Endothelial cell of umbilical vein (primary cell): ENCODE measurements around the gene RAB11FIP3. TPM values are rescaled to one million over a fixed set of nuclear protein-coding genes. Genes with fewer than 3 reads are reported as not detected.

Source experiments
- BruUV-seq: library from RNA; stranded (reverse); fragments of 400-500 nt; replicated peaks from 2 replicates; lab custom pipeline; 2021; lab: Mats Ljungman, UMichigan
- CTCF ChIA-PET: fragments of 300-600, 350-600 bp; sonication (Branson Sonifier 250); formaldehyde crosslinking; loops from one replicate; lab custom pipeline; 2021; ENCODE audit warnings: antibody characterized with exemption, inconsistent platforms; lab: Charles Lee
- POLR2A ChIA-PET: fragments of 300-600, 350-600 bp; sonication (Branson Sonifier 250); formaldehyde crosslinking; loops from one replicate; lab custom pipeline; 2021; ENCODE audit warnings: antibody characterized with exemption, inconsistent platforms; lab: Charles Lee
- DNase-seq: peaks from one replicate; pipeline ENCODE4 v3.0.0-alpha.2; 2011; ENCODE audit warnings: low read depth, low spot score
- FAIRE-seq: peaks from 2 replicates; lab custom pipeline; 2011; peaks lifted over from hg19 to GRCh38; lab: Jason Lieb, UNC
- H2AFZ ChIP-seq: 2 replicates; pipeline ENCODE4 v1.6.0; 2012; ENCODE audit warnings: low read depth, low read length, control low read depth, inconsistent platforms
- H3K27ac ChIP-seq: 2 replicates; pipeline ENCODE4 v1.5.1; 2011; ENCODE audit warnings: low read depth, mild to moderate bottlenecking, control low read depth, low read length, moderate library complexity; ENCODE audit not compliant: insufficient read depth
- H3K27me3 ChIP-seq, 2 experiments: 2 replicates each; pipeline versions ENCODE4 v1.6.0 to v1.6.1; 2011; ENCODE audit warnings: low read length in 2 of 2, mixed read lengths in 1 of 2; ENCODE audit not compliant: control insufficient read depth in 2 of 2, insufficient read depth in 2 of 2
- H3K36me3 ChIP-seq, 2 experiments: 2 replicates in 1 of 2; 3 replicates in 1 of 2; pipeline ENCODE4 v1.5.1; 2011; ENCODE audit warnings: low read length in 2 of 2, mild to moderate bottlenecking in 1 of 2, moderate library complexity in 1 of 2; ENCODE audit not compliant: control insufficient read depth in 2 of 2, insufficient read depth in 2 of 2; ENCODE audit errors: extremely low read depth in 1 of 2
- H3K4me1 ChIP-seq: 3 replicates; pipeline ENCODE4 v1.5.1; 2011; ENCODE audit warnings: mild to moderate bottlenecking, low read length; ENCODE audit not compliant: control insufficient read depth, insufficient read depth; ENCODE audit errors: extremely low read depth
- H3K4me2 ChIP-seq: 2 replicates; pipeline ENCODE4 v1.6.1; 2011; ENCODE audit warnings: low read length, control low read depth, mixed read lengths; ENCODE audit not compliant: insufficient read depth
- H3K4me3 ChIP-seq, 3 experiments: fragments of 200-600 bp in 1 of 3; sonication (generic), shearing (Covaris generic) in 1 of 3; replicated peaks in 1 of 3; 2 replicates each; pipeline ENCODE4 v1.5.1; 2011 to 2016; ENCODE audit warnings: control low read depth in 3 of 3, low read length in 3 of 3, mild to moderate bottlenecking in 2 of 3, inconsistent platforms in 1 of 3, low read depth in 1 of 3, moderate library complexity in 1 of 3; ENCODE audit not compliant: insufficient read depth in 1 of 3
- H3K79me2 ChIP-seq: 2 replicates; pipeline ENCODE4 v1.6.0; 2012; ENCODE audit warnings: low read length, inconsistent platforms; ENCODE audit not compliant: control insufficient read depth, insufficient read depth
- H3K9ac ChIP-seq: replicated peaks from 2 replicates; pipeline ENCODE3; 2011; ENCODE audit warnings: low read length, control low read depth; ENCODE audit not compliant: insufficient read depth; ENCODE audit errors: extremely low read depth
- H3K9me1 ChIP-seq: replicated peaks from 3 replicates; pipeline ENCODE4 v1.6.0; 2011; ENCODE audit warnings: mild to moderate bottlenecking, low read length; ENCODE audit not compliant: control insufficient read depth, insufficient read depth; ENCODE audit errors: extremely low read depth
- H3K9me3 ChIP-seq: replicated peaks from 2 replicates; pipeline ENCODE4 v1.5.1; 2012; ENCODE audit warnings: low read length, inconsistent platforms; ENCODE audit not compliant: control insufficient read depth, insufficient read depth
- H4K20me1 ChIP-seq: replicated peaks from 2 replicates; pipeline ENCODE3; 2011; ENCODE audit warnings: mild to moderate bottlenecking, low read length; ENCODE audit not compliant: control insufficient read depth, insufficient read depth; ENCODE audit errors: extremely low read depth
- EZH2 ChIP-seq: IDR thresholded peaks from 2 replicates; pipeline ENCODE4 v1.6.1; 2012; ENCODE audit warnings: borderline replicate concordance, low read depth, mild to moderate bottlenecking, moderate library complexity, low read length, inconsistent platforms; ENCODE audit not compliant: severe bottlenecking
- MAX ChIP-seq: IDR thresholded peaks from 2 replicates; pipeline ENCODE4 v1.6.1; 2011; ENCODE audit not compliant: insufficient read depth, insufficient read length
- MYC ChIP-seq: IDR thresholded peaks from one replicate; pipeline ENCODE4 v1.6.1; 2011; ENCODE audit warnings: mild to moderate bottlenecking, low read depth, low read length
- POLR2A ChIP-seq: IDR thresholded peaks from 2 replicates; pipeline ENCODE4 v1.6.1; 2012; ENCODE audit warnings: low read depth, mild to moderate bottlenecking, control low read depth, low read length
- dilution Hi-C: fragments of 300-500 bp; cut with MboI; formaldehyde crosslinking; loops from one replicate; pipeline ENCODE4 v1.15.0; 2019; ENCODE audit warnings: low sequenced_read_pairs; ENCODE audit not compliant: extremely low pct_ligation_motif_present
- intact Hi-C: fragments of 100-400 bp; cut with micrococcal nuclease; formaldehyde crosslinking; loops from one replicate; pipeline ENCODE4 v1.10.0; 2022
- polyA plus RNA-seq, 4 experiments: library from polyadenylated mRNA; depleted of rRNA in 3 of 4; stranded (reverse) in 3 of 4; unstranded in 1 of 4; fragments of >200 nt; gene quantifications; 2 replicates each; pipeline versions ENCODE4 v1.2.1 to v1.2.3, GENCODE V29; 2011 to 2012; ENCODE audit warnings: missing spikeins in 1 of 4
- total RNA-seq: library from RNA; stranded (reverse); gene quantifications from 2 replicates; pipeline ENCODE4 v1.2.3, GENCODE V29; 2021
- TF ChIP-seq, protein P1 (sequence below), 2 donors: IDR thresholded peaks; 1 replicate in 1 of 2; 2 replicates in 1 of 2; pipeline ENCODE4 v1.5.1; 2011; ENCODE audit warnings: low read length in 2 of 2, mild to moderate bottlenecking in 2 of 2, moderate library complexity in 2 of 2, control low read depth in 1 of 2, inconsistent platforms in 1 of 2, low read depth in 1 of 2; ENCODE audit not compliant: insufficient read depth in 1 of 2; ENCODE audit errors: extremely low read depth in 1 of 2

Gene RAB11FIP3
- total and polyA plus RNA-seq, 2 donors (not counting 3 experiments of a cell fraction or from before 2014, with no cell fraction given), result 20.5 to 75.9 TPM

DNA sequence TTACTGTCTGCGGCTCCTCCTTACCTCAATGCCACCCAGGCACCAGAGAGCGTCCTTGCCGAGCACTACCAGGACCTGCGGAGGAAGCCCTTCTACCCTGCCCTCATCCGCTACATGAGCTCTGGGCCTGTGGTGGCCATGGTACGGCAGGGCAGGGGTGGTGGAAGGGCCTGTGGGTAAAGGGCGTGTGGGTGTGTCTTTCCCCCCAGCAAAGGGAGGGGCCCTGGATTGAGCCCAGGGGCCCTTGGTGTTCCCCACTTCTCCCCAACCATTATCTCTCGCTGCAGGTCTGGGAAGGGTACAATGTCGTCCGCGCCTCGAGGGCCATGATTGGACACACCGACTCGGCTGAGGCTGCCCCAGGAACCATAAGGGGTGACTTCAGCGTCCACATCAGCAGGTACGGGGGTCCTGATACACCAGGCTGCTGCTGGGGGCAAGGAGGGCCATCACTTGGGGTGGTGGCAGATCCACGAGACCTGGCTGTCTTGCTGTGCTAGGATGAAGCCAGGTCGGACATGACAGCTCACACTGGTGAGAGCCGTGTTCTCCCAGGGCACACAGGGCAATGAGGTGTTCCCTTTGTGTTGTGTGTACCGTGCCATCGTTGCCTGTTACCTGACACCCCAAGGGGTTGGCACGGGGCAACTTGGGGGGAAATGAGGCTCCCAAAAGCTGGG, 26.0 kb upstream of the RAB11FIP3 start:
- no TSS peak for BruUV-seq
- CTCF ChIA-PET, result interaction anchor here (0.9 kb wide), 1 partner anchor 8 kb away, joined by 4 read pairs; no protein-coding TSS in a partner anchor
- Histone ChIP-seq H3K4me1 (peaks cover 13% of the 10 kb centered on the region), H3K9me3 (no peaks in the 10 kb centered on the region), H4K20me1 (no peaks in the 10 kb centered on the region), H3K36me3 (peaks cover 0 to 7% of the 10 kb centered on the region in 2 experiments), H3K27me3 (no peaks in the 10 kb centered on the region), H3K9me1 (no peaks in the 10 kb centered on the region), H3K27ac (no peak overlapping the region), H3K9ac (no peak overlapping the region), H3K4me2 (no peak overlapping the region), H3K4me3 (no peak overlapping the region), H2AFZ (no peak overlapping the region), H3K79me2 (peaks cover 5% of the 10 kb centered on the region)
- no peak for FAIRE-seq
- dilution Hi-C loops, result no loop called here
- TF ChIP-seq MYC (no peak), EZH2 (no peak), MAX (no peak), POLR2A (no peak)
- TF ChIP-seq, protein P1, sequence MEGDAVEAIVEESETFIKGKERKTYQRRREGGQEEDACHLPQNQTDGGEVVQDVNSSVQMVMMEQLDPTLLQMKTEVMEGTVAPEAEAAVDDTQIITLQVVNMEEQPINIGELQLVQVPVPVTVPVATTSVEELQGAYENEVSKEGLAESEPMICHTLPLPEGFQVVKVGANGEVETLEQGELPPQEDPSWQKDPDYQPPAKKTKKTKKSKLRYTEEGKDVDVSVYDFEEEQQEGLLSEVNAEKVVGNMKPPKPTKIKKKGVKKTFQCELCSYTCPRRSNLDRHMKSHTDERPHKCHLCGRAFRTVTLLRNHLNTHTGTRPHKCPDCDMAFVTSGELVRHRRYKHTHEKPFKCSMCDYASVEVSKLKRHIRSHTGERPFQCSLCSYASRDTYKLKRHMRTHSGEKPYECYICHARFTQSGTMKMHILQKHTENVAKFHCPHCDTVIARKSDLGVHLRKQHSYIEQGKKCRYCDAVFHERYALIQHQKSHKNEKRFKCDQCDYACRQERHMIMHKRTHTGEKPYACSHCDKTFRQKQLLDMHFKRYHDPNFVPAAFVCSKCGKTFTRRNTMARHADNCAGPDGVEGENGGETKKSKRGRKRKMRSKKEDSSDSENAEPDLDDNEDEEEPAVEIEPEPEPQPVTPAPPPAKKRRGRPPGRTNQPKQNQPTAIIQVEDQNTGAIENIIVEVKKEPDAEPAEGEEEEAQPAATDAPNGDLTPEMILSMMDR (IDR thresholded peaks at IDR 0.05; ENCODE audit: extremely low read depth in 1 of 2, insufficient read depth in 1 of 2, low read depth in 1 of 2, low read length in 2 of 2), result no peak
- POLR2A ChIA-PET, result no interaction called here
- DNase-seq, result no peak
- intact Hi-C loops, result no loop called here
